Left ventricle myocardium superior (tissue), 1 donor: Measurements from ENCODE around the gene RAB35. TPM values are rescaled to one million over a fixed set of nuclear protein-coding genes. Genes with fewer than 3 reads are reported as not detected.

ENCODE experiments used
- ATAC-seq: fragments of 200-7000 bp; cut with Tn5 transposase; one replicate; pipeline ENCODE4 v1.9.1; 2020; ENCODE audit warnings: mild to moderate bottlenecking, moderate library complexity
- DNase-seq: peaks from one replicate; pipeline ENCODE4 v3.0.0-alpha.2; 2020
- intact Hi-C: fragments of 100-400 bp; cut with micrococcal nuclease; formaldehyde crosslinking; loops from one replicate; pipeline ENCODE4 v1.11.0; 2022
- total RNA-seq: library from RNA; stranded (reverse); fragmentation: NEBNext Ultra II Directional; extraction: Animal tissue kit (Norgen Biotek cat#: 25700); gene quantifications from one replicate; pipeline ENCODE4 v1.2.1, GENCODE V29; 2021
- donor health status: DM: no; HTN: yes; CAD: no; lungs with severe emphysema.

The RAB35 gene
- total RNA-seq, 1 donor from 2014 or later, result 24.0 TPM

DNA sequence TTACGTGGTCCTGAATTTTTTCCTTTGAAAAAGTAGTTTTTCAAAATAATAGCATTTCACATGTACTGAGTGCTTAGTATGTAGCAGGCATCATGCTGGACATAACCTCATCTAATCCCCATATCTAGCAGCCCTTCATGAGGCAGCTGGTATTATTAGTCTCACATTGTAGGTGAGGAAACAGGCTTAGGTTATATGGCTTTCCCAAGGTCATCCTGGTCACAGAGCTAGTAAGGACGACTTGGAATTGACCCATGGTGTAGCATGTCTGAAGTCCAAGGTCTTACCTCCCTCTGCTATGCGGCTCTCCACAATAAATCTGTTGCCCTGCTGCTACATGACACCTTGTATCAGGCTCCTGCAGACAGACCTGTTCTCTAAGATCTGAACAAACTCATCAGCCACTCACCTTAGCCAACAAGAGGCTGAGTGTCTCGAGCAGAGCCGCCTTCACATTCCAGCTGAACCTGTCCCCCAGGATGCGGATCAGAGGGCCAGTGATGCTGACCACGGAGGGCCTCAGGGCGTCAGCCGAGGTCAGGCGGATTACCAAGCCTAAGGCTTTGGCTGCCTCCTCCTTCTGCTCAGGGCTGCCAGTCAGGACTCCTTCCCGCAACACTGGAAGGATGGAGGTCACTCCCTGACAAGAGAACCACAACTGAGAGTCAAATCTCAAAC lies 19.7 kb upstream of the RAB35 start:
- ATAC-seq (no peak), DNase-seq (no peak)
- intact Hi-C loops, result no loop called here

DNA sequence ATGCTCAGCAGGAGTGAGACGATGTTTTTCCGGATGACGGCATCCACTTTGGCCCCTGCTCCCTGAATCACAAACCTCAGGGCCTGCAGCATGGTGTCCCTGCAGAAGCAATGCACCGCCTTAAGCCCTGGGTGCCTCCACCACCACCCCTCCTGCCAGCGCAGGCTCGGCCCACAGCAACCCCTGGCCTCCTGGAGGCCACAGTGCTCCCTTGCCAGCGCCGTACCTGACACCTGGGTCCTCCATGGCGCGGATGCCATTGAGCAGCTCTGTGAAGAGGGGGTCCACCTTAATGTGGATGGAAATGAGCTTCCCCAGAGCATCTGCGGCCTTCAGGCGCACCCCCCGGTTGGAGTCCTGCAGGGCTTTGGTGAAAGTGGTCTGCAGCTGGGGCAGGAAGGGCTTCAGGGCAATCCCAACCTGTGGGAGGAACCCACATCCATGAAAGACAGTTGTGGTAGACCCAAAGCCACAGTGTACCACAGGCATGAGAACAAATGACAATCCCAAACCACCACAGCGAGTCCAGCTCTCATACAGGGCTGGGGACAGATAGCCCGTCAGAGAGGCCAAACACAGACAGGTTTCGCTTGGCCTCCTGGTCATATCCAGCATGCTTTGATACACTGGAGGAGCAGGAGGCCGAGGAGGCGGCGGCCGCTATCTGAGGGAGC lies 17.9 kb upstream of the RAB35 start:
- intact Hi-C loops, result no loop called here
- no peak for ATAC-seq
- no peak for DNase-seq

DNA sequence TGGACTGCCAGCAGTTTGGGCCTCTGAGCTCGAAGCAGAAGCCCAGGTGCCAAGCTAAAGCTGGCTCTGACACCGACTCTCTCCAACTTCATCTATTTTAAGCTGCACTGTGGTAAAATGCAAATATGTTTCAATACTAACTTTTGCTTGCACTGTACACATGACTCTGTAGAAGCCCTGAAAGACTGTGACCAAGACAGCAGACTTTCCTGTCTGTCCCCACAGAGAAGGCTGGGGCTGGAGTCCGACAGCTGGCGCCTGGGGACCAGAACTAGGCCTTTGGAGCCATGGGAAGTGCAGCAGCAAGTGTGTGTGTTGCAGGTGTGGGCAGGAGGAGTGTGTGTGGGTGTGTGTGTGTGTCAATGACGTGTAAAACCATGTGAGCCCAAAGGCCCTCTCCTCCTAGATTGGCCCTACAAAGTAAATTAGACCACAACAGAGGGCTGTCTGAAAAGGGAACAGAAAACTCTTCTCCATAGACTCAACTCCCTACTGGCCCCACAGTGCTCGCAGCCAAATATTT lies 16.4 kb upstream of the RAB35 start:
- ATAC-seq, result peak; percentile 72
- intact Hi-C loops, result no loop called here
- DNase-seq, result no peak

DNA sequence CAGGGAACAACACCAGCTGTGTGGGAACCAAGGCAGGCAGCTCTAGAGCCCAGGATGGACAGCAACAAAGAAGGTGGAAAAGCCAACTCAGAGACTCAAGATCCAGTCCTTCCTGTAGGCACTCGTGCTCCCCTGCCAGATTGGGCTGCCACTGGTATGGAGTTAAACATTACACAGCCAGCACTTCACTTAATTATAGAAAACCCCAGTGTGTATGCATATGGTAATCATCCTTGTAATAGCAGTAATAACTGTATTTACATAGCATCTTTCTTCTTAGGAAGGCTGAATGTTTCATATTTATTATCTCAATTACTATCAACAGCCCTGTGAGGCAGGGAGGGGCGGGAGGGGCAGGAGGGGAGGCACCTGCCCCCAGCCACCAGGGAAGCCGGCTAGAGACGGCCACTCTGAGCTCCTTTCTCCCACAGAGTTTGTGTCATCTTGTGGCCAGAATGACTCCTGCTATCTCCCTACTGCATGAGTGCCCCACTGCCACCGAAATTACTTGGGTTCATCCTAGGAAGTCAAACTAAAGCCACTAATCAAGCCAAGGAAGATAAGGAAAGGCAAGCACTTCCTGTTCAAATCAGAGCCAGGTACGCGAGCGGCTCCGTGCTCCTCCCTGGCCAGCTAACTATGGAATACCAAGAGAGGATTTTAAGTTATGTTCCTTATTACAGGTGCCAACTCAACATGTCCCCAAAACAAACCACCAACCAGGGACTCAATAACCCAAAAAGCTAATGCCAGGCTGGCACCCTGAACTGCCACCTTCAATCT lies 15.7 kb upstream of the RAB35 start:
- DNase-seq, result no peak
- intact Hi-C loops, result no loop called here
- ATAC-seq, result no peak

DNA sequence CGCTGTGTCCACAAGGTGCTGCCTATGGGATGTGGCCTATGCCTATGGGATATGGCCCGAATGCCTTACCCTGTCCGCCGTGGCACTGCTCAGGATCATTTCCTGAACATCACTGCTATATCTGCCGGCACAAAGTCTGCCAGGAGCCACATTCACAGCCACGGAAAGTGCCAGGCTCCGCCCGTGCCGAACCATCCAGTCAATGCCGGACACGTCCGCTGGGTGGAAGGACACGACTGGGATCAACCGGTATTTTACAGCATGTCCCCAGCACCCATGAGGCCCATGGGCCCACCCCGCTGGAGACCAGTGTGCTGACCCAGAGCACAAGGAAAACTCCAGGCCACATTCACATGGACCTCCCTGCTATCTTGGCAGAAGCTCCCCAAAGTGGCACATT lies 14.6 kb upstream of the RAB35 start:
- DNase-seq (no peak), ATAC-seq (no peak)
- intact Hi-C loops, result no loop called here

DNA sequence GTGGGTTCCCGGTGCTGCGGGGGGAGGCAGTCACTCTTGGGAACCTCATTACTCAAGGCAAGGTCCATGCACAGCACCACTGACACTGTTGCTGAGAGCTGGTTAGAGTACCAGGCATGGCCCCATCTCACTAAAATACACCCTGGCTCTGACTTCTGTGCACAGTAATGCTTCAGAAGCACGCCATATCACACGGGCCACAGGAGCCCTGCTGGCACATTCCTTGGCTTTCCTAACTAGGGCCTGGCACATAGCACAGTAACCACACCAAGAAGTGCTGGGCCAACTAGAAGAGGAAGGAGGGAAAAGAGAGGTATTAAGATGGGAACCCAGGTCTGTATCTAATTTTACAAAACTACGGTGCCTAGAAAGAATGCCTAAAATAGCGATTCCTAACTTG lies 13.5 kb upstream of the RAB35 start:
- intact Hi-C loops, result no loop called here
- DNase-seq (no peak), ATAC-seq (peak; percentile 70)

DNA sequence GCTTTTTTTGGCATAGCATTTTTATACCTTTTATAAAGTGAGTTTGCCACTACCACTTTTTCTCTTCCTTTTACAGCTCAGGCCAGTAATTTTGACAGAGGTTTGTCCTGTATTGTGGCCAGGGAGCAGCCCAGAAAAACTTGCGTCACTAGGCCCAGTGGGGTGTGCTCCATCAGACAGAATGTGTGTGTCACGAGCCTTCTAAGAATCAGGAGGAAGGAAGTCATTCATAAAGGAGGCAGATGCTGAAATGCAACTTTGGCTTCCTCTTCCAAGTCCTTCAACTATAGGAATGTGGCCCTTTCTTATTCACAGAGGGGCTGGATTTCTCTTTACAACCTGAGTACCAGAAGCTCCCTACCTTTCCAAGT lies 10.1 kb upstream of the RAB35 start:
- intact Hi-C loops, result no loop called here
- DNase-seq (no peak), ATAC-seq (peak; percentile 47)

DNA sequence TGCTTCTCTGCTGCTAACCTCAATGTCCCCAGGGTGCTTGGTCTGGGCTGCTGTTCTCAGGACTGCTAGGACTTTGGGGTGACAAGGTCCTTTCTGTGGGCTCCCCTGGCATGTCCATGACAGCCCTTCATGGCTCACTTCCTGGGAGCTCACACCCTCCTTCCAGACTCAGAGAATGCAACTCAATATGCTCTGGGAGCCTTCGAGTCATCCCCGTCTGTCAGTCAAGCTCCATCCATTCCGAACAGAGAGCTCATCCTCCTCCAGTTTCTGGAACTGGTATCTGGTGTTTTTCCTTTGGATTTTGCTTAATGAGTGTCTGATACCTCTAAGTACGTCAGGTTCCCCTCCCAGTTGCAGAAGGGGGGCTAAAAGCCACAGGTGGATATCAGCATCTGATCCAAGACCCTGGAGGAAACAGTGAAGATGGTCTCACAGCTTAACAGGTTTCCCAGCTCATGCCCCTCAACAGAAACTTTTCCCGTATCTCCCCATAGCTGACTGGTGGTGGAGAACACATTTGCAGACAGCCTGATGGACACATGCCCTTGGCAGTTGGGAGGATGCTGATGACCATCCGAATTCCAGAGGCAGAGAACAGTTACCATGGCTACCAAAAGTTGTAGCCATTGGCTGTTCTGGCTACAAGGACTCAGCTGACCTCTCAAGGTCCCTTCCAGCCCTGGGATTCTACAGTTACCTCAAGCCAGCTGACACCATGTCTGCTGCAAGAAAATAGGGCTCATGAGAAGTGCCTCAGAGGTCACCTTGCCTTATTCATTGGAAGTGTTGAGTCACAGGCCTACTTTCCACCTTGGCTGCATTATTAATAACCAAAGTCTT lies 9.5 kb upstream of the RAB35 start:
- intact Hi-C loops, result no loop called here
- ATAC-seq (no peak), DNase-seq (no peak)

DNA sequence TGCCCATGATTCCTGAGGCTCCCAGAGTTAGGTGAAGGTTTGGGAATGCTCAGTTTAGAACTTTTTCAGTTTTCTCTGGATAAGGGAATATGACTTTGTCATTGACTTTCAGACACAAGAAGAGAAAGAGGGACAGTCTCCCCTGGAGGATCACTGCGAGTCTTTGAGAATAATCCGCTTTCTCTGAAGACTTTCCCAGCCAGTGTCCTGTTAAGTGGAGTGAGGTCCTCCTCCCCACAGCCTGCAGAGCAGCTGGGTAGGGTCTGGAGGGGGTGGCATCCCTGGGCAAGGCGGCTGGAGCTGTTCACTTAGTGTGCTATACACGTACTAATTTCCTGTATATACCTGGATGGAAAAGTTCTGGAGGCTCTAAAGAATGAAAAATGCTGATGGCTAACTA lies 8.5 kb upstream of the RAB35 start:
- intact Hi-C loops, result no loop called here
- ATAC-seq, result no peak
- no peak for DNase-seq

DNA sequence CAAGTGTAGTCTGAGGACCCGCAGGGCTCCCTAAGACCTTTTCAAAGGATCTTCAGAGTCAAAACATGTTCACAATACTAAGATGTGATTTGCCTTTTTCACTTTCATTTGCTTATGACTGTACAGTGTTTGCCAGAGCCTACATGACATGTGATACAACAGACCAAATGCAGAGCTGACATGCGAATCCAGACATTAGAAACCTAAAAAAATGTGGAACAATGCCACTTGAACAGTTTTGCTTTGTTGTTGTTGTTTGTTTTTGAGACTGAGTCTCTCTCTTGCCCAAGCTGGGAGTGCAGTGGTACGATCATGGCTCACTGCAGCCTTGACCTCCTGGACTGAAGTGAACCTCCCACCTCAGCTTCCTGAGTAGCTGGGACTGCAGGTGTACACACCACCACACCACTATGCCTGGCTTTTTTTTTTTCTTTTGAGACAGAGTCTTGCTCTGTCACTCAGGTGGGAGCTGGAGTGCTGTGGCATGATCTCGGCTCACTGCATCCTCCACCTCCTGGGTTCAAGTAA lies 5.3 kb upstream of the RAB35 start:
- ATAC-seq, result no peak
- intact Hi-C loops, result no loop called here
- no peak for DNase-seq

DNA sequence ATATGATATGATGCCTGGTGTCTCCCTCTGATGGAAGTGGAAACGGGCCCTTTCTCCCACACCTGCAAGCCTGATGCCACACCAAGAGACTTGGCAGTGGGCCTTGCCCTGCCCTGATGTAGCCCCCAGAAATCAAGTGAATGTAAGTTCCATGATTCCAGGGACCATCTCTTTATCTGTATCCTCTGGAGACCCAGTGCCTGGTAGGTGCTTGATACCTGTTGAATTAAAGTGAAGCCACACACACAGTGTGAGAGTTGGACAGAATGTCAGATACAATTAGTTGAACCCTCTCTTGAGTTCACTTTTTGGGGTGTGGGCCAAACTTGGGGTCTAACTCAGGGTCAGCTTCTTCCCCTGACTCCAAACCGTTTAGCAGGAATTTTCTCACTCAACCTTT lies 4.8 kb upstream of the RAB35 start:
- ATAC-seq, result no peak
- no peak for DNase-seq
- intact Hi-C loops, result no loop called here

DNA sequence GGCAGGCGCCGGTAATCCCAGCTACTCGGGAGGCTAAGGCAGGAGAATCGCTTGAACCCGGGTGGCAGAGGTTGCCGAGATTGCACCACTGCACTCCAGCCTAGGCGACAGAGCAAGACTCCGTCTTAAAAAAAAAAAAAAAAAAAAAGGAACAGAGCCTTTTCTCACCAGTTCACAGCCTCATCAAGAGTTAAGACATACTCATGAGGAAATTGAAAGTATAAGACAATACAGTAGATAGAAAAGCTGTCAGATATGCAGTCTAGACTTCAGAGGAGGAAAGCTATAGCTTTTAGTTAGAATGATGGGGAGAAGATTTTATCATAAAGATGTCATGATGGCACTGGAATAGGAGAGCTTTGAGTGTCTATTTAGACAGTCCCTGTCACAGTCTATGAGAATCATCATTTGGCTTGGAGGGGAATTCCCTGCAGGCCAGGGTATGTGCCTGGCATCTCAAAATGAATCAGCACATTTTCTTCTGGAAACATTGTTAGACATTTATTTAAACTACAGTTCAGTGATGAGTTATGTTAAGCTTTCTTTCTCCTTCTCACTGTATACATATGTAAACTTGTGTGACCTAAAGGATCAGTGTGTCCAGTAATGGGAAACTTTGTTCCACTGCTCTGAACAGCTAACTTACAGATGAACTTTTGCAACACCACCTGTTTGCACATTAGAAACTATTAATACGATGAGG lies 2.9 kb upstream of the RAB35 start:
- ATAC-seq (no peak), DNase-seq (no peak)
- intact Hi-C loops, result no loop called here

DNA sequence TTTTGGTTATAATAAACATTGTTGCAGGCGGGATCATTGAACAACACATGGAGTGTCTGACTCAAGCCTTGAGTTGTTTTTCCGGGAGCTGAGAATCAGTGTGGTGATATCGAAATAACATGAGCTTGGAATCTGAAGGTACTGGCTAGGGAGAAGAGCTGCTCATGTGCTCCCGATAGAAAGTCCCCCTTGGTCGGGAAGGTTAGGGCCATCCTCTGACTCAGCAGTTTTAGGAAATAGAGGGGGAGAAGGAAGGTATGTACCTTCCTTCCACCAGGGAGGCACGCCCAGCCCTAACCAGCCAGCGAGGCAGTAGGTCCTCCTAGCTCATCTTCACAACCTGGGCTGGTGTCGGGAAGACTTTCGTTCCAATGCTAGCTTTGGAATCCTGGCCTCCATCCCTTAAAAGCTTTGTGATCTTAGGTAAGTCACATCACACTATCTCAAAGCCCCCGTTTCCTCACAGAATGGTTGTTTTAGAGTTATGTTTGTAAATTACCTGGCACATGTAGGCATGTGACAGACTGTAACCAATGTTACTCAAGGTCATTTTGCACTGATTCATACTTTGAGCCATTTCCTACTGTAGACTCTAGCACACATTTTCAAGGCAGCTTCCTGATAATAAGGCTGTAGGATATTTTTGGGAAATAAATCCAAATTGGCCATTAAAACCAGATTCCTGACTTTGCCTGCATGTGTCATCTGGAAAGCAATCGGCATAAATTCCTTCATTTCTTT lies 1.9 kb upstream of the RAB35 start:
- intact Hi-C loops, result no loop called here
- ATAC-seq (no peak), DNase-seq (no peak)

DNA sequence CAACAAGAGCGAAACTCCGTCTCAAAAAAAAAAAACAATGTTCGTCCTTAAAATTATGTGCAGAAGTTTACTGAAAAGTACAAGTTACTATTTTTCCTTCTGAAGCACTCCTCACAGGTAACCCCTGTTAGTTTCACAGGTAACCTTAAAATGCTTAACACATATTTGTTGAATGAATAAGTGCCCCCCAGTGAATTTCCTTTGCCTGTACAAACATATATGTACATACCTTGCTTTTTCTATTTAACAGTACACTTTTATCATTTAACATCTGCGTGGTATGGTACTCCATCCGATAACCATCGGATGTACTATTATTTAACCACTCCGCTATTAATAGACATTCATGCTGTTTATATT lies 1.4 kb upstream of the RAB35 start:
- ATAC-seq (no peak), DNase-seq (no peak)
- intact Hi-C loops, result no loop called here

DNA sequence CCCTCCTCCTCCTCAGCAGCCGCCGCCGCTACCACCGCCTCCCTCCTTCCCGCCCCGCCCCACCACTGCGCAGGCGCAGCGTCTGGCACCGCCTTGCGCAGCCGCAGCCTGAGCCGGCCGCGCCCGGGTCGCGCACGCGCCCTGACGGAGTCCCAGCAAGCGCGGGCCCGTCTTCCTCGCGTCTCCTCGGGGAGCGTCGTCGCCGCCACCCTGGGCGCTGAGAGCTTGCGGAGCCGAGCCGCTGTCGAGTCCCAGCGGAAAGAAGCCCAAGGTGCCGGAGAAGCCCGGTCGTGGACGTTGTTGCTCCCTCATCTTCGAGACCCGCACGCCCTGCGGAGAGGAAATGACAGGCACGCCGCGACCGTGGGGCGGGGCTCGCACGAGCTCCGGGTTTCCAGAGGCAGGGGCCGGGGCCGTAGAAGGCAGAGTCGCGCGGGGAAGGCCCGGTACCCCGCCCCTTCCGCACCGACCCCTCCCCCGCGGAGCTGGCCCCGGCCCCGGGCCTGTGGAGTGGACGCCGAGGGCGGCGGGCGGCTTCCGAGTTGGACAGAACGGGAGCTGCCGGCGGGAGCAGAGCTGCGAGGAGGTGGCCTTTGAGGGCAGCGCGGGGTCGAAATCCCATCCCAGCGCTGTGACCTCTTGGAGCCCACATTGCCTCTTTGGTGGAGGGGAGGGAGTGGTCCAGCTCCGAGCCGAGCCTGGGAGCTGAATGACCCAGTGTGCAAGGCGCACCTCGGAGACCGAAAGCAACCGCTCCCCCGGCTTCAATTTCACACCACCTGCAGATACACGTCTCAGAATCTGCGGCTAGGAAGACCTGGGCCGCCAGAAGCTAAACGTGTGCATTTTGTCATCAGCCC lies 469 bp upstream of the RAB35 start:
- ATAC-seq (peak; percentile 97), DNase-seq (peak; percentile 97)
- intact Hi-C loops, result no loop called here

DNA sequence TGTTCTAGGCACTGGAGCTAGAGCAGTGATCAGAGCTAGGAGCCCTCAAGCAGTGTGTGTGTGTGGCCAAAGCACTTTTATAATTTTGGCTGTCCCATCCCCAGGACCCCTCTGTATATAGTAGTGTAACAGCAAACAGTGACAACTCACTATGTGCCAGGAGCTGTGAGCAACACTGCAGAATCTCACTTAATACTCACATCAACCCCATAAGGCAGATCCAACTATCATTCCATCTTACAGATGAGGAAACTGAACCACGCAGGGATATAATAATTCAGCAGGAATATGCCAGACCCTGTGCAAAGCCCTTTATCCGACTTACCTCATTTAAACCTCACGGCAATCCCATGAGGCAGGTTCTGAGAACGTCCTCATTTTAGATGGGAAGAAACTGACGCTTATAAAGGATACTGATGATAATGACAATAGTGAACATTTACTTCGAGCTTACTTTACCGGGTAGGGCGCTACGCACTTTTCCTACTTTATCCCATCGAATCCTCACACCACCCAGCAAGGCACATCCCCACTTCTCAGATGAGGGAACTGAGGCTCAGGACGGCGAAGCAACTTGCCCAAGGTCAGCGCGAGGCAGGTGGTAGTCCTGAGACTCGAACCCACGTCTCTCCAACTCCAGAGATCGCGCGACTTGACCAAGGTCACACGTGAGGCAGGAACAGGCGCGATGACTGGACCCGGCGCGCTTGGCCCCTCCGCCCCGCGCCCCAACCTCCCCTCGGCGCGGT lies 687 bp downstream of the RAB35 start:
- DNase-seq, result no peak
- ATAC-seq, result no peak
- intact Hi-C loops, result no loop called here

DNA sequence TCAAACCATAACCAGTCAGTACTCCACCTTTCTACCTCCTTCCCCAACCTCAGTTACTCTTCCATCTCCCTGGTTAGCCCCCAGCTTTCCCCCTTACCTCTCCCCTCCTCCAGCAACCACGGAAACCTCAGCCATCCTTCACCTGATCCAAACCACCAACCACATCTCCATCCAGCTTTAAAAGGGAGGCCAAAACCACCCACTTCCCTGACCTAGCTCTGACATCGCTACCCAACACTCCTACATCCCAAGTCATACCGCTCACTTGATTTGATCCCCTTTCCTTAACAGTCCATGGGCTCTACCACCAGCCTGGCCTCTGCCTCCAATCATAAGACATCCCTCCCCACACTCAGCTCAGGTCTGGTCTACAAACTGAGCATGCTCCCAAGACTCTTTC lies 1.5 kb downstream of the RAB35 start:
- ATAC-seq (no peak), DNase-seq (no peak)
- intact Hi-C loops, result no loop called here
